CD4-positive, alpha-beta T cell treated with Interleukin-15 for 4 hours (primary cell): Measurements from ENCODE around the gene RAI14.

Experiments
- DNase-seq: peaks from one replicate; pipeline ENCODE4 v3.0.0-alpha.2; 2020; ENCODE audit warnings: low spot score

RAI14 gene

GRCh38 chr5:34677428-34677827, 21.3 kb downstream of the RAI14 start:
- no peak for DNase-seq

- no peak for DNase-seq
Measured at GRCh38 chr5:34680896-34681295, 24.8 kb downstream of the RAI14 start.

- DNase-seq: no peak
Measured at GRCh38 chr5:34682926-34683623, 26.9 kb downstream of the RAI14 start.

- no peak for DNase-seq
Measured at GRCh38 chr5:34684281-34684979, 28.3 kb downstream of the RAI14 start.

GRCh38 chr5:34684980-34685352, 28.8 kb downstream of the RAI14 start:
- no peak for DNase-seq

GRCh38 chr5:34685485-34686165, 29.5 kb downstream of the RAI14 start:
- no peak for DNase-seq

GRCh38 chr5:34686762-34687268, 30.7 kb downstream of the RAI14 start:
- DNase-seq: no peak

- DNase-seq: no peak
Measured at GRCh38 chr5:34687269-34688011, 31.3 kb downstream of the RAI14 start.

- no peak for DNase-seq
Measured at GRCh38 chr5:34688015-34688810, 32.1 kb downstream of the RAI14 start.

- DNase-seq: no peak
Measured at GRCh38 chr5:34690301-34690700, 34.2 kb downstream of the RAI14 start.

GRCh38 chr5:34690898-34691297, 34.8 kb downstream of the RAI14 start:
- DNase-seq: no peak

GRCh38 chr5:34691326-34691725, 35.2 kb downstream of the RAI14 start:
- no peak for DNase-seq

GRCh38 chr5:34692786-34693185, 36.7 kb downstream of the RAI14 start:
- no peak for DNase-seq

- no peak for DNase-seq
Measured at GRCh38 chr5:34694012-34694411, 37.9 kb downstream of the RAI14 start.

- DNase-seq: no peak
Measured at GRCh38 chr5:34694685-34695084, 38.6 kb downstream of the RAI14 start.

- DNase-seq: no peak
Measured at GRCh38 chr5:34695275-34696027, 39.3 kb downstream of the RAI14 start.

- DNase-seq: no peak
Measured at GRCh38 chr5:34697308-34698108, 41.4 kb downstream of the RAI14 start.

- DNase-seq: no peak
Measured at GRCh38 chr5:34698109-34698419, 41.9 kb downstream of the RAI14 start.

- no peak for DNase-seq
Measured at GRCh38 chr5:34698754-34699153, 42.6 kb downstream of the RAI14 start.
